ENCODE results near the gene CLMN. TPM values are rescaled to one million over a fixed set of nuclear protein-coding genes. Genes with fewer than 3 reads are reported as not detected.

Gene CLMN
- total RNA-seq, 1 donor: 1.1 TPM

DNA sequence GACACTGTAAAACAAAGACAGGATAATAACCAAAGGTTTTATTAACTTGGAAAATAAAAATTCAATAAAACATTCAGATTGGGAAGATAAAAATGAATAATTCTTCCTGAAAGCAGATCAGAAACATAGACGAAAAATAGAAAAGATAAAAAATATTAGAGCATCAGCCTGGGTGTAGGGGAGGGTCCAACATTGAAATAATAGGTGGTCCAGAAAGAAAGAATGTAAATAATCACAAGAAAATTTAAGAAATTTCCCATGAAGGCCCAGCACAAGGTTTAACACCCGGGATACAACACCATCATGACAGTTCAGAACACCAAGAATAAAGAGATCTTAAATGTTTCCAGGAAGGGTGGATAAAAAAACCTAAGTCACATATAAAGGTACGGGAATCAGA lies 131.3 kb downstream of the CLMN start:
- Histone ChIP-seq H3K27ac (ENCODE audit: low read depth, low read length) (no peak overlapping the region), H4K20me1 (ENCODE audit: insufficient read depth, low read length) (no peaks in the 10 kb centered on the region), H3K27me3 (ENCODE audit: insufficient read depth, low read length) (peaks cover 2% of the 10 kb centered on the region), H3K36me3 (ENCODE audit: insufficient read depth, low read length) (no peaks in the 10 kb centered on the region), H3K79me2 (ENCODE audit: insufficient read depth, low read length) (no peaks in the 10 kb centered on the region), H3K4me3 (ENCODE audit: insufficient read depth, low read length) (no peak overlapping the region), H3K9me3 (ENCODE audit: low read depth, low read length) (no peaks in the 10 kb centered on the region), H3K4me2 (ENCODE audit: insufficient read depth, low read length) (no peak overlapping the region), H2AFZ (ENCODE audit: low read length) (no peak overlapping the region), H3K4me1 (ENCODE audit: insufficient read depth, low read length) (peaks cover 11% of the 10 kb centered on the region)
- no peak for TF ChIP-seq CTCF (IDR thresholded peaks at IDR 0.05; ENCODE audit: extremely low read depth, low read depth, low read length)
- DNase-seq (ENCODE audit: insufficient read length, low spot score, missing footprints): no peak

- no peaks in the 10 kb centered on the region for H3K79me2 ChIP-seq (ENCODE audit: insufficient read depth, low read length)
- no peak overlapping the region for H3K27ac ChIP-seq (ENCODE audit: low read depth, low read length)
- no peak overlapping the region for H3K4me3 ChIP-seq (ENCODE audit: insufficient read depth, low read length)
- no peak for TF ChIP-seq CTCF (IDR thresholded peaks at IDR 0.05; ENCODE audit: extremely low read depth, low read depth, low read length)
- peak overlapping the region; percentile 10 for H2AFZ ChIP-seq (ENCODE audit: low read length)
- no peaks in the 10 kb centered on the region for H3K9me3 ChIP-seq (ENCODE audit: low read depth, low read length)
- H4K20me1 ChIP-seq (ENCODE audit: insufficient read depth, low read length): no peaks in the 10 kb centered on the region
- no peaks in the 10 kb centered on the region for H3K36me3 ChIP-seq (ENCODE audit: insufficient read depth, low read length)
- peaks cover 11% of the 10 kb centered on the region for H3K4me1 ChIP-seq (ENCODE audit: insufficient read depth, low read length)
- H3K27me3 ChIP-seq (ENCODE audit: insufficient read depth, low read length): no peaks in the 10 kb centered on the region
- no peak for DNase-seq (ENCODE audit: insufficient read length, low spot score, missing footprints)
- H3K4me2 ChIP-seq (ENCODE audit: insufficient read depth, low read length): no peak overlapping the region
Measured at GRCh38 chr14:95185767-95186392, 133.8 kb downstream of the CLMN start.

DNA sequence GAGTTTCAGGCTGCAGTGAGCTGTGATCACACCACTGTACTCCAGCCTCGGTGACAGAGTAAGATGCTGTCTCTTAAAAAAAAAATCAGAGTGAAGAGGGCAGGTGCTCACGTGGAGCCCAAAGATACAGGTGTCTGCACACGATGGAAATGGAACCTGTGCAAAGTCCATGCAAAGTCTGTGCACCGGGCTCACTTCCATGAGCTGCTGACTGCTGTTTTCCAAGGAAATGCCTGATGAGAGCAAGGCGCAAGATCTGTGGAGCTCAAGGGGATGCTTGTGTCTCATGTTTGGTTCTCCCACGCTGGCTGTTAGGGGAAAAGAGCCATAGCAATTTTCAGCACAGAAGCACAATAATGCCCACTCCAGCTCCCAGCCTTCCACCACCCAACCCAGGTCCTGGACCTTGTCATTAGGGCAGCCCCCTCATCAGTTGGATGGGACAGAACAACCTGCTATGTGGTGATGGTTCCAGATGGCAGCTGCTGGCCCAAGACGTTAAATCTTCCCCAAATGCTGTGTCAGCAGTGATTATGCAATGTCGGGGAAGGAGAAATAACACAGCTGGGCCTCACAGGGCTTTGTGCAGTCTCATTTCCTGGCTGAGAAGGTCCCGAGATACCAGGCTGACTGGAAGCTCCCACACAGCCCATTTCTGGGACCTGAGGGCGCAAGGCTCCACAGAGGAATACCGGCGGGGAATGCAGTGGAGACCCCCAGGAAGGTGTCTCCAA lies 134.5 kb downstream of the CLMN start:
- no peaks in the 10 kb centered on the region for H3K9me3 ChIP-seq (ENCODE audit: low read depth, low read length)
- H2AFZ ChIP-seq (ENCODE audit: low read length): peak overlapping the region; percentile 10
- H3K27ac ChIP-seq (ENCODE audit: low read depth, low read length): no peak overlapping the region
- no peak for TF ChIP-seq CTCF (IDR thresholded peaks at IDR 0.05; ENCODE audit: extremely low read depth, low read depth, low read length)
- H3K36me3 ChIP-seq (ENCODE audit: insufficient read depth, low read length): no peaks in the 10 kb centered on the region
- DNase-seq (ENCODE audit: insufficient read length, low spot score, missing footprints): no peak
- no peaks in the 10 kb centered on the region for H3K27me3 ChIP-seq (ENCODE audit: insufficient read depth, low read length)
- H3K4me2 ChIP-seq (ENCODE audit: insufficient read depth, low read length): no peak overlapping the region
- no peaks in the 10 kb centered on the region for H4K20me1 ChIP-seq (ENCODE audit: insufficient read depth, low read length)
- H3K79me2 ChIP-seq (ENCODE audit: insufficient read depth, low read length): no peaks in the 10 kb centered on the region
- no peak overlapping the region for H3K4me3 ChIP-seq (ENCODE audit: insufficient read depth, low read length)
- H3K4me1 ChIP-seq (ENCODE audit: insufficient read depth, low read length): peaks cover 11% of the 10 kb centered on the region

DNA sequence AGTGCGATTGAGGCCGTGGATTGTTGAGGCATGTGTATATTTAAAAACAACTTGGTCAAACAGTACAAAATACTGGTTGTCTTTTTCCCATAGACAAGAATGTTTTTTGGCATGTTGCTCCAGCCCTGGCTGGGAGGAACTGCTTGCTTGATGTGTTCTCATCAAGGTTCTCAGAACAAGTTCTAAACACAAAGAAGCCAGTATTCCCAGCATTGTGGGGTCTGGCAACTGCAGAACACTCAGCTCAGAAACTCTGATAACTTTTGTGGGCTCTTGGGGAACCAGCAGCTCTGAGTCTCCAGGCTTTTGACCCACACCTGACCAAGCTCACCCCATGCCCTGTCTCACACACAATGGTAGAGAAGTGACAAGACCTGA lies 135.3 kb downstream of the CLMN start:
- no peak overlapping the region for H2AFZ ChIP-seq (ENCODE audit: low read length)
- H3K4me1 ChIP-seq (ENCODE audit: insufficient read depth, low read length): peaks cover 11% of the 10 kb centered on the region
- no peak for DNase-seq (ENCODE audit: insufficient read length, low spot score, missing footprints)
- H3K79me2 ChIP-seq (ENCODE audit: insufficient read depth, low read length): no peaks in the 10 kb centered on the region
- no peak overlapping the region for H3K4me3 ChIP-seq (ENCODE audit: insufficient read depth, low read length)
- no peak for TF ChIP-seq CTCF (IDR thresholded peaks at IDR 0.05; ENCODE audit: extremely low read depth, low read depth, low read length)
- no peaks in the 10 kb centered on the region for H3K9me3 ChIP-seq (ENCODE audit: low read depth, low read length)
- no peaks in the 10 kb centered on the region for H3K27me3 ChIP-seq (ENCODE audit: insufficient read depth, low read length)
- H3K27ac ChIP-seq (ENCODE audit: low read depth, low read length): no peak overlapping the region
- H3K36me3 ChIP-seq (ENCODE audit: insufficient read depth, low read length): no peaks in the 10 kb centered on the region
- H4K20me1 ChIP-seq (ENCODE audit: insufficient read depth, low read length): no peaks in the 10 kb centered on the region
- H3K4me2 ChIP-seq (ENCODE audit: insufficient read depth, low read length): peak overlapping the region; percentile 3
